Amygdala (tissue), 56 donors: ENCODE results near the gene LRRC63.
"Not testable (repeated sequence)": the region's sequence is repeated elsewhere in the genome, so short reads cannot be mapped to it uniquely, and the experiment has no call there.

Experiments used
- DNase-seq, 56 donors: peaks; one replicate each; lab custom pipeline; 2025; lab: John Stamatoyannopoulos, UW

LRRC63 gene, protein sequence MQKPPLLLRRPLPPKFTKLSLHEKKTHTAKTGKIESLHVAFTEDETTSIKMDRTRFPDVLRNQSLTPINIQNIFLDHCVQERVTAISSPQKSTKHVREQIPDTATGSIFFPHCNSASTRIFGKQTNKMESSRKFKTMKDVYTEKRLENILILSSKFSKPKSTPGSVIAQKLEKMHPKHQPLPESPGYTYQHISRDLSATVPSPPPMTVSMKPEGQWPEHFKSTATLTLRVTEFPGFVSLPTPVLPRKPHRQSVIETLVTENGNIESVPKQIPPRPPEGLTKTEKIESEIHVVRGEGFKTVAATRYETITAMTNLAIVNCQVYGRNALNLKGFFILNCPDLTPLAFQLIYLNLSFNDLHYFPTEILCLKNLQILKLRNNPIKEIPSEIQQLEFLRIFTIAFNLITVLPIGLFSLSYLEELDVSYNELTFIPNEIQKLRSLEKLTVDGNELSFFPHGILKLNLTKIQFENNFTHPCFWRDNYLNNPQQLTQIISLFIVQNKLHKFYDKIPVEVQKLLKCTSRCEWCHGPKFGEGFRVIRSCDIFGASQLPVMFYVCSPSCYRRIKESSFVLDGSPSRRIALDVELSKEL

DNA sequence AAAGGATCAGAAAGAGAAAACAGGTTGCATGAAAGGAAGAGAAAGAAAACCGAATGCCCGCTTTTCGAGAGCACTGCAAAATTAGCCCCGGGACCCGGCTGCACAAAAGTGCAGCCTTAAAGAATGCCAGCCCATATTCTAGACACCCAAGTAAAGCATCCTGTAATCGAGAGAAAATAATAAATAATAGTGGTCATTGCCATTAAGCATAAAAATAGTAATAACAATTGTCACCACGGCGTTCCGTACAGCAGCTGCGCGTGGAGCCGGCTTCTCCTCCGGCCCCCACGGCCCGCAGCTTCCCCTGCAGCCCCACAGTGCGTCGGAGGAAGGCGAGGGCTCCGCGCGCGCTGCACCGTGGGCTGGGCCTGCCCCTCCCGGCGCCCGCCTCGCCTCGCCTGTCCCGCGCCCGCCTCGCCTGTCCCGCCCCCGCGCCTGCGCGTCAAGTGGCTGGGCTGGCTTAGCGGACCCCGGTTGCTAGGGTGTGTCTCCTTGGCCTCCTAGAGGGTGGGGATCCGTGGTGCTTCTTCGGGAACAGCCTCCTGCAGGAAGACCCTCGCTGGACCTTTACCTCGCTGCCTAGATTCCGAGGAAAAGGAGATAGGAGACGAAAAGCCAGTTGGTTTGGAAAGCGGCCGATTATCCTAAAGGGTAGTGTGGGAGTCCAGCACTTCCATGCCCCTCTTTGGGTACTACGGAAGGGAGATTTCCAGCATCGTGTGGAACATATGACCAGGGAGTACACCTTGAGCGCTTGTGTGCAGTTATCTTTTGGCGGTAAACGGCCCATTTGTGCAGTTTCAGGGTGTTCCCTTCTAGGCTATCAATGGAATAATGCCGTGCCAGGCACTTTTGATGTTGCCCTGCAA is at the start of gene LRRC63:
LRRC63 (plus strand) TSS at position 446 of the 869 bp plus-strand sequence. CDS start 1,107 bp downstream, outside the sequence.
- peak; percentile 18 to 91 (median 68) for DNase-seq

DNA sequence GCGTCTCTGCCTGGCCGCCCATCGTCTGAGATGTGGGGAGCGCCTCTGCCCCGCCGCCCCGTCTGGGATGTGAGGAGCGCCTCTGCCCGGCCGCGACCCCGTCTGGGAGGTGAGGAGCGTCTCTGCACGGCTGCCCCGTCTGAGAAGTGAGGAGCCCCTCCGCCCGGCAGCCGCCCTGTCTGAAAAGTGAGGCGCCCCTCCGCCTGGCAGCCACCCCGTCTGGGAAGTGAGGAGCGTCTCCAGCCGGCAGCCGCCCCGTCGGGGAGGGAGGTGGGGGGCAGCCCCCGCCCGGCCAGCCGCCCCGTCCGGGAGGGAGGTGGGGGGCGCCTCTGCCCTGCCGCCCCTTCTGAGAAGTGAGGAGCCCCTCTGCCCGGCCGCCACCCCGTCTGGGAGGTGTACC is 49.0 kb upstream of the LRRC63 start:
- not testable (repeated sequence) for DNase-seq

DNA sequence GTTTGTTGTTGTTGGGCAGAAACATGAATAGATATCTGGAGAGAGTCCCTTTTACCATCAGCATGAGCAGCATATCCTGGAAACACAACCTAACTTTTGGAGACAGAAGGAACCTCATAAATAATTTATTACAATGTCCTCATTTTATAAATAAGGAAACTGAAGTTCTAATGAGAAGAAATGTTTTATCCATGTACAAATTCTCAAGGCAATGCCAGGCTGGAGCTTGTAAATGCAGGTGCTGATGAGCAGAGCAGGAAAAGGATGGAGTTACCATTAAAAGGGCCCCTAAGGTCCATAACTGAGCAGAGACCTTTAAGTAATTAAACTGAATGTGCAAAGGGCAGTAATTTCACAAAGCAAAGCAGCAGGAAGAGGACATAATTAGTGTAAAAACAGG is 47.1 kb upstream of the LRRC63 start:
- DNase-seq: no peak

DNA sequence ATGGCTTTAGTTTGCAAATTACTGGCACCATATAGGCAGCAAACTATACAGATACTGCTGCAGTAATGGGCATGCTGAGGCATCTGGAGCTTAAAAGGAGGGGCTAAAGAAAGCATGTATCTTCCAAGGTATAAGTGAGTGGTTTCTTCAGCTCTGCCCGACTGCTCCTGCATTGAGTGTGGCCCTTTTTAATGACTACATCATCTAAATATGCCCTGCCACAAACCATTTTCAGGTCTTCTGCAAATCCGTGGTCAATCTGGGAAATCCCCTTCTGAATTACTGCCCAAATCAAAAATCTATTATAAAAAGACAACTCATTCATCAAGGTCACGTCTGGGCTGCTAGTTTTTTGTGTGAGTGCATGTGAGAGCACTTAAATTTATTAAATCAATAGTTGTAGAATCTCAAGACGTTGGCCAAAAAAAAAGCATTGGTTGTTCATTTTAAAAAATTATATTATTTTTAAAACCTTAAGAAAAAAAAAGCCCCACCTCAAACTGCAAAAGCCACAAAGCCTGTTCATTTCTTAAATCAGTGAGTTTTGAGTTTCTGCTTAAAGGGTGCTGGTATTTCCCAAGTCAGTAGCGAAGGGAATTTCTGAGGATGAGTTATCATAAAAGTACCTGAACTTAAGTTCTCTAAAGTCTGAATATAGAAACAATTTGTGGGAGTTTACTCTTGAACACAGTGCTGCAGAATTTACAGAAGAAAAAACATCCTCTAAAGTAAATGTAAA is 46.1 kb upstream of the LRRC63 start:
- DNase-seq: no peak

DNA sequence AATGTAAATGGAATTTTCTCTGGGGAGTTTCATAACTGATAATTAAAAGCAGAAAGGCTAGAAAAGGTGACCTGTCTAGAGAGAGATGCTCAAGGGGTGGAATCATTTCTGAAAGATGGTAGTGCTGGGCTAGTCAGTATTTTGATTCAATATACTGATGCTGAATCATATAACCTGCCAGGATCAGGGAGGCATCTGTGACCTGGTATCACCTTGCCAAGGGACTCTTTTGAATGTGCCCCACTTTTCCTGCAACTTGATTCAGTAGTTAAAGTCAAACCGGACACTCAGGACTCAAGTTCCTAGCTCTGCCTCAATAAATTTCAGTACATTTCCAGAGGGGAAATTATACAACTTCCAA is 45.5 kb upstream of the LRRC63 start:
- no peak for DNase-seq

DNA sequence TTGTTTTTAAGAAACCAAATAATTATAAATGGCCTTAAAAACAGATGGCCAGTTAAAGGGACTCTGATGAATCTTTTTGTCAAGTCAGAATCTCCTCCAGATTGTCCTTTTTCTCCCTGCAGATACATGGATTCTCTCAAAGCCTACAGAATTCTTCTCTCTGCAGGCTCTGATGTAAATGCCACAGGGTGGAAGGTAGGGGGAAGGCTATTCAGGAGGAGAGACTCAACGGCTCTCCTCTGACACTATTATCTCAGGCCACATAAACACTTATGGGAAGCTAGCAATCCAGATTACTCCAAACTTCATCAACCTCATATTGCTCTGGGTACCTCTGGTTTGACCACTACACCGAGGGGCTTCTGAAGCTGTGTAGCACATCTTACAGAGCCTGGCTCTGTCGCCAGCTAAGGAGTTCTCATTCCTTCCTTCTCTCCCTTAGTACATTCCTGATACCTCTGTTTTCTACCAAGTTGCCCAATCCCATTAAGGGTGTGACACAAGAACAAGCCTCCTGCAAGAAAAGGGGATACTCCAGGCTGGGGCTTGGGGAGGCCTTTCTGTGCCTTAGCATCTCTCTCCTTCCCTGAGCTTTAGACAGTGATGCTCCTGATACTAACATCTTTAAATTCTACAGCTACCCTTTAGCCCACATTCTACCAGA is 44.6 kb upstream of the LRRC63 start:
- no peak for DNase-seq

DNA sequence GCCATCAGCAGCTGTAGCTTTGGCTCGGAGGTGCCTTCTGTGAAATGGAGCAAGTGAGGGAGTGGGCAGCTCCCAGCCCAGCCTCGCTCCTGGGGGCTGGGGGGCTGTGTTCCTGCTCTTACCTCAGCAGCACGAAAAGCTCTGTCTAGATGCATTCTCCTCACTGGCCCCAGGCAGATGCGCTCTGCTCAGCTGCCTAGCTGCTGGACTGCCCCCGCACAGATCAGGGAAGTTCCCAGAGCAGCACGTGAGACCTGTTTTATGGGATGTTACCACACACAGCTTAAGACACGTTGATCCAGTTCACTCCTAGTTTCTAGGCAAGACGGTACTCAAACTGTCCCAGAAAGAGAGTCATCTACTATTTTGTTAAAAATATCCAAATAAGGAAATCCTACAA is 43.4 kb upstream of the LRRC63 start:
- no peak for DNase-seq

DNA sequence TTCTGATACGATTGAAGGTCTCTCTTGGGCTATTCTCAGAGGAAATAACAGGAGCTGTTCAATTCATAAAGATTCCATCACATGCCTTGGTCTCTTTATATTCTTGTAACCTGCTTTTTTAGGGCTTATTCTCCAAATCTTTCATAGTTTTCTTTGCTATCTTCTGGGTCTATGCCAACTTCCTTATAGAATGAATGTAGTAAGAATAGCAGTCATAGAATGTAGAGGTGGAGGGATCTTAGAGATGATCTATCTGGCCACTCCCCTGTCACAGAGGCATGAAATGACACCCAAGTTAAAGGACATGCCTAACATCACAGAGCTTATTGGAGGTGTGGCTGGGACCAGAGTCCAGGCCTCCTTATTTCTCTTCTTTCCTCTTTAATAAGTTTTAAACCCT is 42.9 kb upstream of the LRRC63 start:
- no peak for DNase-seq

DNA sequence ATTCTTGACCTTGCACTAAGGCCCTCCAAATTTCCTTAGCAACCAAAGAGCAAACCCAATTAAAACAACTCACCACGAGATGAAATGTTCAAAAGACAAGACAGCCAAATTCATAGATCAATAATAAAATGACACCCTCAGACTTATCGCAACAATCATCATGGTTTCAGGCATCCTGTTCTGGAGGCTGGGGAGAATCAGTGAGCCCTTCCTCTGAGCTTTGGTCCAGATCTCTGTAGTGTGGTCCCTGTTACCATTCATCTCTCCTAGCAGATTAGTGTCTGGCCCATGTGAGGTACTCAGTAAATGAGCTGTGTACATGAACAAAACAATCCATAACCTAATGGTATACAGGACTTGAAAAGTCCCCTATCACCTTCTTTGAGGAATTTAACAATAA is 42.0 kb upstream of the LRRC63 start:
- no peak for DNase-seq

DNA sequence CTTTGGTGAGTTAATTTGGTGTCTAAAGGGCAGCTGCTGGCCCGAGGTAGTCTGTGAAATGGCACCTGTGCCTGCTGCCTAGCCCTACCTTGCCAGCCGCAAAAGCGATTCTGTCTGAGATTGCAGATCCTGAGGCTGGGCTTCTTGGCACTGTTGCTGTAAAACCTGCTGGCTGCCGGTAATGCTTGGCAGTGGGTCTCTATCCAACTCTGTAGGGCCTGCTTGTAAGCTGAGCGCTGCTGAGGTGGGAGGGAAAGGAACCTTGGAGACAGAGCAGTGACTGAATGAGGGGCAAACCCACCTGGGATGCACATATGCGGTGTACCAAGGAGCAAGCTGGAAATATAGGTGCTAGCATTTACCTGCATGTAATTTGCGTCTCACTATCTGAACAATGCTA is 41.5 kb upstream of the LRRC63 start:
- DNase-seq: no peak

DNA sequence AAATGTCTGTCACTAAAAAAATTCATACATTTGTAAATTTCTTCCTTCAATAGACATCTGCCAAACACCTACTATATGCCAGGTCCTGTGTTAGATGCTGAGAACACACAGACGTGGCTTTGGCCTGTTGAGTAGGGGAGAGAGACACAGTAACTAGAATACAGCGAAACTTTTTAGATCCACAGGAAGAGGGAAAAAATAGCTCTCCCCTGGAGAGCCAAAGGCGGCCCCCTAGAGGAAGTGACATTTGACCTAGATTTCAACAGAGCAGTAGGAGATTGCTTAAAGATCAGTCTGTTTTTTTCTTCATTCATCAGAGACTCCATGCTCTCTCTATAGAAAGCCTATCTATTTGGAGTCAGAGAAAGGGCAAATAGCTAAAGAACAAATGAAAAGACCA is 41.0 kb upstream of the LRRC63 start:
- no peak for DNase-seq

DNA sequence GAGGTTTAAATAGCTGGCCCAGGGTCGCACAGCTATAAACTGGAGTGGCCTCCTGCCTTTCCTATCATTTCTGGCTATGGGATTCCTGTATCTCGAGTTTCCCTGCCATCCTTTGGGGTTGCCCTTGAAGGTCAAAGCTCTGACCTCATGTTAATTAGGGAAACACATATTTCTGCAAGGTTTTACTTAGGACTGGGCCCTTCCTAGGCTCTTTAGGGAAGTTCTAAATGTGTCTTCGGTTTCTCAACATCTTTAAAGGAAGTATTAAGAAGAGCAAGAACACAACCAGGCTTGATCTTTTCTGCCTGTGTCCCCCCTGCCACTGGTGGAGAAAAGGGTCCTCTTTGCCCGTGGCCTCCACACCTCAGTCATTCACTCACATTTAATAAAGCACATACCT is 40.5 kb upstream of the LRRC63 start:
- DNase-seq: no peak

DNA sequence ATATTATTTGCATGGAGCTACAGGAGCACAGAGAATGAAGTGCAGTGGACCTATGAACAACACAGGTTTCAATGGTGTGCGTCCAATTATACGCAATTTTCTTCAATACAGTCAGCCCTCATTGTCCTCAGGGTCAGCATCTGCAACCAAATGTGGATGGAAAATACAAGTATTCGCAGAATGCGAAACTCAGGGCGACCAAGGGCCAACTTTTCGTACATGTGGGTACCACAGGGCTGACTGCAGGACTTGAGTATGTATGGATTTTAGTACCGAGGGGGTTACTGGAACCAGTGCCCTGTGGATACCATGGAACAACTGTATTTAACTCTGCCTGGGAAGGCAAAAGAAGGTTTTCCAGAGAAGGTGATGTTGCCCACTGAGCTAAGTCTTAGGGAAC is 40.0 kb upstream of the LRRC63 start:
- DNase-seq: no peak

DNA sequence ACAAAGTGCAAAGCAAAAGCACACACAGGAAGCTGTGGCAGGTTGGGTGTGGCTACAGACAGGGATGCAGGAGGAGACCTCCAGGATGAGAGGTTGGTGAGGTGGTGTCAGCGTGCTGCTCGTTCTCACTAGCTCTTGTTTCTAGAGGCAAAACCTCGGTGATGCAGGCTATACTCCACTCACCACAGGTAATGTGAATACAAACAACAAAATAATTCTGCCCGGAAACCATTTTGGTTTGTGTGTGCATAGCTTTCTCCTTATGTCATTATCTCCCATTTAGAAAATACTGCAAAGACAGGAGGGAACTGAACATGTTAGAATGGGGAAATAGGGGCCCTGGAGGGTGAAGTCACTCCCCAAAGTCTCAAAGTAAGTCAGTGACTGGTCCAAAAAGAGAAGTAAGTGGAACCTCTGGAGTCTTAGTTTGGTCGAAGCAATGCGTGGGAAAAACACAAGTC is 39.2 kb upstream of the LRRC63 start:
- peak in 2 of 56 donors; percentile 5 to 28 for DNase-seq

DNA sequence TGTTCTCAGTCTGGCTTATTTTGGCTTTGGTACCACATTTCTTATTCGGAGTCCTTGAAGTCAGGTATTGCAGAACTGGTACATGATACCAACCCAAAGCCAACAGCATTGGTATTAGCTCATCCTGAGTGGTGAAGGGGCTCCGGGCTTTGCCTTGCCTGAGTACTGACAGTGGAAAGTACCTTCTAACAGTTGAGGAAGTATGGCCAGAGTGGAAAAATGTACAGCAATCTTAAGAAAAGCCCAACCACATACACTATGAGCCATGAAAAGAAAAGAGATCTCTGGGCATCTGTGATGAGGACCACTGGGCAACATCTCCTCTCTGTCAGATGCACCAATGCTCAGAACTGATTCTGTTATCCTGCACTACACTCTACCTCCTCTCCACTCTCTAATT is 38.1 kb upstream of the LRRC63 start:
- no peak for DNase-seq

DNA sequence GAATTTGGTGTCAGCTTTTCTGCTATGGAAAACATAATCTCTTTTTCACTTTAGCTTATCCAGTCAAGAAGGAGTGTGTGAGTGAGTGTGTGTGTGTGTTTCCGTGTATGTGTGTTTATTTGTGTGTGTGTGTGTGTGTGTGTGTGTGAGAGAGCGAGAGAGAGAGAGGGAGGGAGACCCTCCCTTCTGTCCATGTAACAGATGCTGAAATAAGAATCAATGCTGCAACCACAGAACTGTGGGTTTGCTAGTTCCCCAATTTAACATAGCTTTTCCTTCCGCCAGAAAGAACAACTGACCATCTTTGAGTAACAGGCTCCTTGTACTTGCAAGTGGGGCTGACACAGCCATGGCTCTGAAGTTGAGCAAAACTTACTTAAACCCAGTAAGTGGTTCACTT is 35.0 kb upstream of the LRRC63 start:
- DNase-seq: peak in 3 of 56 donors; percentile 6 to 23 (median 15)

DNA sequence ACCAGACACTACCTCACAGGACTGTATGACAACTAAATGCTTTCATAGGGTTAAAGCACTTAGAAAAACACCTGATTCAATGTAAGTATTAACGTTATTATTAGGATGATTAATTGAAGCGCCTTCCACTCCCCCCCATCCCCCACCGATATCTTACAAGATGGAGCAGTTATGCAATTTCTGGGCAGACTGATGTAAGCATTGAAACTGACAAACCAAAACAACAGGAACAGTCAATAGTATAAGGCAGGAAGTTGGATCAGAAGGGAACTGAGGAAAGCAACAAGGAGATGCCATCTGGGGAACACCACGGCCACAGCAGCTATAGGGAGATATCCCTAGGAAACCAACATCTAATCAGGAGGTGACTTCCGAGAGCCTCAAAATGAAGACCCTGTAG is 33.6 kb upstream of the LRRC63 start:
- DNase-seq: no peak

DNA sequence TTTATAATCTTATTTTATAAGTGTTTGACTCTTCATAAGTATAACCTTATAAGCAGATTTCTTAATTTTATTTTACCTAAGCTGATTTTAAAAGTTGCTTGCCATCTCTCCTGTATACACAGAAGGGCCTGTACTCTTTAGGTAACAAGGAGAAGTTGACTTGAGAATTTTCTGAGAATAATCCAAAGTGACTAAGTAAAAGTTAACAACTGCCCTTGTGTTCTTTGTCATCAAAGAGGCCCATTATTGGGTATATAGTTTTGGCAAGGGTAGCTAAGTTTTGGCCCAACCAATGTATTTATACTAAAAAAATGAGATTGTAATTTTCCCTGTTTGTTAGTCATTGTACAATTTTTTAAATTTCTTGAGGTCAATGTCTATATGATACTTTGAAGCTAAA is 32.9 kb upstream of the LRRC63 start:
- DNase-seq: no peak

DNA sequence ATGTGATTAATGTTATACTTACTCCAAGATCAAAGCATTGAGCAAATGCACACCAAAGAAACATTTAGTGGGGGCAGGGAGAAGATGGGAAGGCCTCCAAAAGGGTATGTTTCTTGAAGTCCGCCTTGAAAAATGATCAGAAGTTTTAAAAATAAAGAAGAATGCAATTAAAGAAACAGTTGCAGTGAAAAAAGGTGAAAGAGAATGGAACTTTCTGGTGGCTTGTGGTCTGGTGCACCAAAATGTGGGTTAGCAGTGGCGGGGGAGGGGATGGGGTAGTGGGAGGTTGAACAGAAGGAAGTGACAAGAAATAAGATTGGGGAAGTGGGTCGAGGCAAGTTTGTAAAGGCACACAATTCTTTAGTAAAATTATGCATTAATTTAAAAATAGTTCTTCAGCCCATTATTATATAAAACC is 32.2 kb upstream of the LRRC63 start:
- peak in 2 of 56 donors; percentile 4 to 14 for DNase-seq
